Activated T-cell treated with anti-CD3 and anti-CD28 coated beads for 1 hour (primary cell): ENCODE results near the gene ANKS1A.

Source experiments
- DNase-seq: peaks from one replicate; pipeline ENCODE4 v3.0.0-alpha.2; 2020; ENCODE audit warnings: low read depth

Gene ANKS1A

DNA sequence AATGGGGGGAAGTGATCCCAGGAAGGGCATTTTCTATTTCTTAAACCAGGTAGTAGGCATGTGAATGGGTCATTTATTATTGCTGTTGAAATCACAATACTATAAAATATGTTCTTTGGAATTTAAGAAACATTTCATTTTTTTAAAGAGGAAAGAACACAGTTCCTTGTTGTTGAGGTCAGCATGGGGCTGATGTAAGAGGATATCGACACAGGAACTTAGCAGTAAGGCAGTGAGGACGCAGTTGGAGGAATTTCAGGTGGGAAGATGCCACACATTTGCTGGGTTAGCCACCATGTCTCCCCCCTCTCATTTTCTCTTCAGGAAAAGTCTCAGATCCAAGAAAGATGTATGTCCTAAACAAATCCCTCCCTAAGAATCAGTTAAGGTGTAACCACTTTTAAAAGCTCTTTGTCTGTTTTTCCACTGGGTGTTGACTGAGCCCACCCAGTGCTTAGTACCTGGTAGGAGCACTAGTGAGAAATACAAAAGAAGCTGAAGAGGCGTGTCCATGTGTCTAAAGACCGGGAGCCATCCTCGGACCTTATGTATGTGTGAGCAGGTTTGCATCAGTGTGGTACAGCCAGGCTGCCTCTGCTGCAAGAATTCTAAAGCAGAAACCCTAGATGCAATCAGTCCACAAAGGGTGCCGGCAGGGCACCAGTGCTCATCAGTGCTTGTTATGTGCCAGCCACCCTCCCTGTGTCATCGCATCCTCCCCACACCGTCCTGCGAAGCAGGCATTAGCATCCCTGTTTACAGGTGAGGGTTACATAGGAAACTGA, 153.2 kb downstream of the ANKS1A start:
- DNase-seq: no peak

DNA sequence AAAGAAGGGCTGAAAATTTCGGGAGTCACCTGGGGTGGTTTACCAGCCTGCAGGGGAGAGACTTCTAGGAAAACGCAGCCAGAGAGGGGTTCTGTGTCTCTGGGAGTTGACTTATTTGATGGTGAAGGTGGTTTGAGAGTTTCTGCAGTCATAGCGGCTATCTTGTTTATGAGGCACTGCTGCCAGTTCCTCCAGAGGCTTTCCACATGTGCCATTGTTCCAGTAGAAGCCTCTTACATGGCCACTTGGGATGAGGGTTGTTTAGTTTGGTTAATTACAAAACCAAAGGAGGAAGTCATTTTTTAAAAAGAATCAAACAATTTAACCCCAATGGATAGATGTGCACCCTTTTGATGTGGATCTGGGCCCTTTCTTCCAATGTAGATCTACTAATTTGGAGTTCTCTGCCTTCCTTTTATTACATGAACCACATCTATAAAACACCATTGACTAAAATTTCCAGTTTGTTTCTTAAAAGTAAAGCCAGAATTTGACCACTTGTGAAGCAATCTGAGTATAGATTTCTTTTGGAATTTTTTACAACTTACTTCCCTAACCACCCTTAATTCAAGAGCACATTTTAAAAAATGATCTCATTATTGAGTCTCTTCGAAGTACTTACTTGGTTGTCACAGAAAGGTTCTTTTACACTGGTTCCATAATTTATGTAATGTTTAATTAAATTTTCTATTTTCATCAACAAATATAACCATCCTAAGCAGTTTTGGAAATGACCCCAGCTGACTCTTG, 154.5 kb downstream of the ANKS1A start:
- no peak for DNase-seq

DNA sequence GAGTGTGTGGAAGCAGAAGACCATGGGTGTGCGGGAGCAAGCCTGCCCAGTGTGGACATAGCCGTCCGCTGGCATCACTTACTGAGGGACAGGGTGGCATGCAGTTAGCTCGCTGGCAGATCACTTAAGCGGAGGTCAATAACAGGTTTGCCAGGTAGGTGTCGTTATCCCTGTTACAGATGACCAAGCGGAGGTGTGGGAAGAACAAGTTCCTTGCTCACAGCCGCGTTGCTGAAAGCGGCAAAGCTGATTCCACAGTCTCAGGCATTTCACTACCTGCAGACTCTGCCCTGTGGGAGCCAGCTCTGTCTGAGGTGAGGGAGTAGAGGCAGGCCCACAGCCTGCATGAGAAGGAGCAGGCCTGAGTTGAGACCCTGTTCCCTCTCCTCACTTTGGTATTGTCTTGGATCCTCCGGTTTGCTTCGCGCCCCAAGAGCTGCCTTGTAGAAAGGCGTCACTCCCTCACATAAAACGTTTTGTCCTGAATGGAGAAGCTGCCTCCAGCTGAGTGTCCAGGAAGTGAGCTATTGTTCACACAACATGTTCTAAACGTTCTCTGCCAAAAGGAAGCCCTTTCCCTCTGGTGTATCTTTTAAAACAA, 155.2 kb downstream of the ANKS1A start:
- DNase-seq: no peak

DNA sequence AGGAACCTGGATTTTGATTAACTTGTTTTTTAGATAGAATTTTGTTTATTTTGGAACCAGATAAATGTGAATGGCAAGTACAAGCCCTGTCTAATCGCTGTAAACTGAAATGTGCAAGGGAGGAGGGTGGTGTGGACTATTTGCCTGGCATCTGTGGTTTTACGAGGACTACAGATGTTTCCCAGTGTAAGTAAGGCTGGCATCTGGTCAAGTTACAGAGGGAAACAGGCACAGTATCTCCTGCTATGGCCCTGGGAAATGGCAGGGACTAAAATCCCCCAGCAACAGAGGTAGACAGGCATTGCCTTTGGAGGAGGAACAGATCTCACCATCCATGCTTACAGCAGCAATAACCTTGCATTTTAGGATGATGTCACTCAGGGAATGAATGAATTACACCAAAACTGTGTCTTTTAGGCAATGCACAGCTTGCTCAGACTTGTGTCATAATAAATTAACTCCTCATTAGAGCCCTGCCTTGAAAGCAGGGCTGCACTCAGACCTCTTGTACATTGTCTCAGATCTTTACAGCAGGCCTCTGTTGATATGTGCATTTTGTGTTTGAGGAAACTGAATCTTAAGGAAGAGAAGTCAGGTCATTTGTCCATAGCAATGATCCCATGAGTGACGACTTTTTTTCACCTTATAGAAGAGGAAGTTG, 155.8 kb downstream of the ANKS1A start:
- DNase-seq: no peak

DNA sequence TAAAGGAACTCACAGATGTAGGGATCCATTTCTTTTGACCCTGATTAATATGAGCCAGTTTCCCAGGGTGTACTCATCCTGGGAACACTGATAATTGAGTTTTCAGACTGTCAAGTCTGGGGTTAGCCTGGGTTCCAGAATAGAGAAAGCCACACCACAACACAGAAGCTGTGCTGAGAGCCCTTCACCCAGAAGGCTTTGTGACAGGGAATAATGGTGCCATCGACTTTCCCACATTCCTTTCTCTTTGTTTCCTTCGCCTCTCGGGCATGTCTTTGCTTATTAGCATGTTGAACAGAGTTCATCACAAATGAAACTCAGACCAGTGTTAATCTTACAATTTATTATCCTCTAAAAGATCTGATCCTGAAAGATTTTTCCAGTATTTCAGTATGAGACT, 157.0 kb downstream of the ANKS1A start:
- DNase-seq: no peak

DNA sequence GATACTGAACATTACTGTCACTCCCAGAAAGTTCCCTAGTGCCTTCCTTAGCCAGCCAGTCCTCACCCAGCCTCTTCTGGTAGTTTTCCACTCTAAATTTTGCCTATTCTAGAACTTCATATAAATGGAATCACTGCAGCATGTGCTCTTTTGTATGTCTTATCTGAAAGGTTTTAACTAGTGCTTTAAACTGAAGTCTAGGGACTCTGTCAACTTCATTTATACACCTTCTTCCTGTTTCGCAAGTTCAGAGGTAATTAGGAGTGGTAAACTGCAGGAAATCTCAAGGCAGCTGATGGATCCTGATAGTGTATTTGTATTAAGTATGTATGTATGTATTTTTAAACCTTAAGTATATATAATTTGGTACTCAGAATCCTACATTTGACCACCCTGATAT, 157.8 kb downstream of the ANKS1A start:
- no peak for DNase-seq

DNA sequence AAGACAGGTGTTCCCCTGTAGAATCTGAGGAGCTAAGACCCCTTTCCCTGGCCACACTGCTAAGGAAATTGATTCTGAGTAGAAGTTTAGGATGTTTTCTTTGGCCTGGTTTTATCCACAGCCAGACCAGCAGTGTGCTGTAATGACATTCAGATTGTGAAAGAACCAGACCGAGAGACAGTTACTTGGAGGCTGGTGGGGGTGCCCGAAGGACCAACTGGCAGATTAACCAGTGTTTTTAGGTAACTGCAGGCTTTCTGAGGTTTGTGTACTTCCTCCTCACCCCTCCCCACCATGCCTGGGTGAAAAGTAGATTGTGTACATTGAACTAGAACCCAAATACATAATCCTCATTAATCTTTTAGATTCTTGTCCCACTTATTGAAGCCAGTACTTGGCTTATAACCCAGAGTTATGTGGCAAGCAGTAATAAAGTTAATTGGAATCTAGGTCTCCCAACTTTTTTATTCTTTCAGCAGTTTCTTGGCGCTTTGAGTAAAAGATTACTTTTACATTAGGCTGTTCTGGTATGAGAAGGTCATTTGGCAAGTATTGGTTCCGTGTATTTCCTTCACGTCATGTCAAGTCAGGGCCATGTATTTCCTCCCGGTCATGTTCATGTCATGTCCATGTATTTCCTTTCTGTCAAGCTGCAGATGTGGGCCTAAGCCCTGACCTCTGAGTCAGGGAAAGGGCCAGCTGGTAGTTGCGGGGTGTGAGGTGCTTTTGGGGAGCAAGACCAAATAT, 158.4 kb downstream of the ANKS1A start:
- no peak for DNase-seq

DNA sequence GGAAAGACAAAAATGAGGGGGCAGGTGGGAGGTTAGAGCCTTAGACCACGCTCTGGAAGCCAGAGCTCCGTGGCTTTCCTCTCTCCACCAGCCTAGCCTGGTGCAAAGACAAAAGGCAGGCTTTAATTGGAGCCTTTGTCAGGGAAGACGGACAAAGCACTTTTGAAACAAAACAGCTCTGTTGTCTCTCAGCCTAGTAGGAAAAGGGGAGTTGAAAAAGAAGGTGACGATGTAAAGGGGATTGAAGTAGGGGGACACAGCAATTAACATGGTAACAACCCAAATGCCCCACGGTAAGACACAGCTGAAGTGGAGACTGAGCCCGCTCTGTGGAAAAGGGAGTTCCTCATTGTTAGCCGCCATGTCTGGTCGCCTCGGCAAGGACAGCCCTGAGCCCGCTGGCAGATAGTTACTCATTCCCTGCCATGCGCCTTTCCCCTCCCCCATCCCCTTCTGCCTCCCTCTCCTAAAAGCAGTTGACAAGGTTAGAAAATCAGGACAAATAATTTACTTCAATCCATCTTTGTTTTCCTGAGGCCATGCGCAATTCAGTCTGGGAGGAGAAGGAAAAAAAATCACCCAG, 159.1 kb downstream of the ANKS1A start:
- no peak for DNase-seq

DNA sequence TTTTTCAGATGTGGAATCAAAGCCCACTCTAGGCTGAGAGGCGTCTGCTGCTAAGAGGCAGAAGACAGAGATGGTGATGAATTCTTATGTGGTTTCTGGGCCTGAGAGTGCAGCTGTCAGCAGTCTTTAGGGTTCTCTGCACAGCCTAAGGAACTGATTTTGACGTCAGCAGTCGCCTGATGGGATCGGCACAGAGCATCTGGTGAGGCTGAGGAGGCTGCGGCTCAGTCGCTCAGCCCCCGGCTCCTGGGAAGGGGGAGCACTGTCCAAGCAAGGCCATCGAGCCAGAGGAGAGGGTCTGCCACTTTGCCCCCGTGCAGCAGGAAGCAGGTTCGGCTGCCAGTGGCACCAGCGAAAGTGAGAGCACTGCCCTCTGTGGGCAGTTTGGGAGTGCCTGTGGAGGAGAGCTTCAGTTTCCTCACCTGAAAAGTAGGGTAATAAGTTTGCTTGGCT, 159.6 kb downstream of the ANKS1A start:
- no peak for DNase-seq

DNA sequence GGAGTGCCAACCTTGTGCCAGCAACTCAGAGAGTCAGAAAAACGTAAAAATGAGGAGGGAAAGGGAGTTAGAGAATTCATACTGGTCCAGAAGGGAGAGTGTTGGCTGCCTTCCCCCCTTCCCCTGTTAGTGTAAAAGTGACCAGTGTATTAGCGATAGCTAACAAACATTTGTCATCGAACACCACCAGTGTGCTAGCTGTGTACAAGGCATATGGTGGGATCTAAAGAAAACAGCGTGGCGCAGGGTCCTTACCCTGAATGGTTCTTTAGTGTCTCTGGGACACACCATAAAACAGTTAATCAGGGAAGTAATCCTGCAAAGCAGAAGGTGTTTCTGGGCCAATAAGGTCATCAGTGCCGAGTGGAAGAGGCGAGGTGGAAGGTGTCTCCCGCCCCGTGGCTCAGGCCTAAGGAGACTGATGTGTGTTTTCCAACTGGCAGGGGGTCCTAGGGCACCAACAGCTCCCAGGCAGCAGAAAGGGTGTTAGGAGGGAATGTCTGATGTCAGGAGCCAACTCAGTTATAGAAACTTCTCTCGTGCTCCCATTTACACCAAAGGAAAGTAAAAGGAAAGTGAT, 160.2 kb downstream of the ANKS1A start:
- DNase-seq: no peak

DNA sequence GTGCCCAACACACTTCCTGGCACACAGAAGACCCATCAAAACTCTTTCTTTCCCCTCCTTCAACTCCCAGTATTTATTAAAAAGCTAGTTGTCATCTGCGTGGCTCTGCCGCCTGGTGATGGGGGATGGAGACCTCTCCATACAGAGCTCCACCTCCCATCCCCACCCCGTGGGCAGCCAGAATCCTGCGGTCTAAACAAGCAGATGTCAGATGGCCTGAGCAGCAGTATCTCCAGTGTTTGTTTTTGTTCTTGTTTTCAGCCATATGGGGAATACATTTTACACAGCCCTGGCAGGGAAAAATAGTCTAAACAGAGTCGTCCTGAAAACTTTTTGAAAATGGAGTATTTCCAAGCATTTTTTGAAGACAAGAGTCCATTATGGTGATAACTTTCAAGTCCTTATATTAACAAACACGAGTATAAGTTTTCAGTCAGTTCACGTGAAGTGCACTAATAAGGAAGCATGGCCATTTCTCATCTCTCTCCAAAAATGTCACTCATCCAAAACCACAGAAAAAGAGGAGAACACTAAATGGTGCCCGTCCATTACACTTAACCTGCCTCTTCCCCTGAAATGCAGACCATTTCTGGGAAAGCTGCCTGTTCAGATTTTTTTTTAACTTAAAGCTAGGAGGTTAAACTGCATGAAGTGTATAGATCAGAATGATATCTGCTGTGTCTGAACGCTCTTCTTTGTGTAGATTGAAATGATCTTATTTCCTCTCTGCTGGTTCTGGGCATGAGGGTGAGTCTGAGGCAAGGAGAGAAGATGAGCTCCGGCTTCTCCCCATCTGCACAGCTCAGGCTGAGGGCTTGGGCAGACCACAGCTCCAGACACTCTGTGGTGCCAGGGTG, 161.1 kb downstream of the ANKS1A start:
- DNase-seq: no peak

DNA sequence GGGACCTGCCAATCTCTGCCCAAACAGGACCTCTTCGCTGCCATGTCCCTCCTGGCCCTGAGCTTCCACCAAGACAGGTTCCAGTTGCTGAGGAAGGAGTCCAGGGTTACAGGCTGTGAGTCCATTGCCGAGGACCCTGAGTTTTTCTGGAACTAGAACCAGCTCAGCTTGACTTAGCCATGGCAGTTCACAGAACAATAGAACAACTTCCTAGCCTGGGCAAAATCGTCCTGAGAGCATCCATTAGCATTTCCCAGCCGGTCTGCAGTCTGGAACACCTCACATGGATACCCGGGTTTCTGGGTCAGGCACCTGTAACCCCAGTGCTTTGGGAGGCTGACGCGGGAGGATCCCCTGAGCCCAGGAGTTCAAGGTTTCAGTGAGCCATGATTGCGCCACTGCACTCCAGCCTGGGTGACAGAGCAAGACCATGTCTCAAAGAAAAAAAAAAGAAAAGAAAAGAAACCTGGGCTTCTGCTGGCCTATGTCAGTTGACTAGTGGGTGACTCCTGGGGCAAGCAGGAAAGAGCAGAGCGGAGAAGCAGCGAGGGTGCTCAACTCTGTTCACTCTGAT, 161.8 kb downstream of the ANKS1A start:
- DNase-seq: no peak

DNA sequence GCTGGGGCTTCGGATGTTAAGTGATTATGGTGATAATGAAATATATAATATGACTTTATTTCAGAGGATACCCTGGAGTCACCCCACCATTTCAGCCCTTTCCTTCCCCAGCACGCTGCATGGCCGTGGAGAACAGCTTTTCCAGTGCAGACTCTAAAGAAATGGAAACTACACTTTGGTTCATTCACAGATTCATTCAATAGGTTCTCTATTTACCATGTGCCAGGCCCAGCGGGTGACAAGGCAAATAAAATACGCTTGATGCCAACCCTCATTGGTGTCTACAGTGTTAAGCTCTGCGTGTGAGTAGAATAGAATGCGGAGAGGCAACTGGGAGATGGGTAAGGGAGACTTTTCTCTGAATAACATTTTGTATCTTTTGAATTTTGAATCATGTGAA, 162.3 kb downstream of the ANKS1A start:
- no peak for DNase-seq

DNA sequence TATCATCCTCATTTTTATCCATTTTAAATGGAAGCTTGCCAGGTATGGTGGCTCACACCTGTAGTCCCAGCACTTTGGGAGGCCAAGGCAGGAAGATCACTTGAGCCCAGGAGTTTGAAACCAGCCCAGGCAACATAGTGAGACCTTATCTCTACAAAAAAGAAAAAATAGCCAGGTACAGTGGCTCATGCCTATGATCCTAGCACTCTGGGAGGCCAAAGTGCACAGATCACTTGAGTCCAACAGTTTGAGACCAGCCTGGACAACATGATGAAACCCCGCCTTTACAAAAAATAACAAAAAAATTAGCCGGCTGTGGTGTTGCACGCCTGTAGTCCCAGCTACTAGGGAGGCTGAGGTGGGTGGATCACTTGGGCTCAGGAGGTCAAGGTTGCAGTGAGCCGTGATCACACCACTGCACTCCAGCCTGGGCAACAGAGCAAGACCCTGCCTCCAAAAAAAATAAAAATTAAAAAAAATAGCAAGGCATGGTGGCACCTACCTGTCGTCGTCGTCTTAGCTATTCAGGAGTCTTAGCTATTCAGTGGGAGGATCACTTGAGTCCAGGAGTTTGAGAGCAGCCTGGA, 163.0 kb downstream of the ANKS1A start:
- no peak for DNase-seq

DNA sequence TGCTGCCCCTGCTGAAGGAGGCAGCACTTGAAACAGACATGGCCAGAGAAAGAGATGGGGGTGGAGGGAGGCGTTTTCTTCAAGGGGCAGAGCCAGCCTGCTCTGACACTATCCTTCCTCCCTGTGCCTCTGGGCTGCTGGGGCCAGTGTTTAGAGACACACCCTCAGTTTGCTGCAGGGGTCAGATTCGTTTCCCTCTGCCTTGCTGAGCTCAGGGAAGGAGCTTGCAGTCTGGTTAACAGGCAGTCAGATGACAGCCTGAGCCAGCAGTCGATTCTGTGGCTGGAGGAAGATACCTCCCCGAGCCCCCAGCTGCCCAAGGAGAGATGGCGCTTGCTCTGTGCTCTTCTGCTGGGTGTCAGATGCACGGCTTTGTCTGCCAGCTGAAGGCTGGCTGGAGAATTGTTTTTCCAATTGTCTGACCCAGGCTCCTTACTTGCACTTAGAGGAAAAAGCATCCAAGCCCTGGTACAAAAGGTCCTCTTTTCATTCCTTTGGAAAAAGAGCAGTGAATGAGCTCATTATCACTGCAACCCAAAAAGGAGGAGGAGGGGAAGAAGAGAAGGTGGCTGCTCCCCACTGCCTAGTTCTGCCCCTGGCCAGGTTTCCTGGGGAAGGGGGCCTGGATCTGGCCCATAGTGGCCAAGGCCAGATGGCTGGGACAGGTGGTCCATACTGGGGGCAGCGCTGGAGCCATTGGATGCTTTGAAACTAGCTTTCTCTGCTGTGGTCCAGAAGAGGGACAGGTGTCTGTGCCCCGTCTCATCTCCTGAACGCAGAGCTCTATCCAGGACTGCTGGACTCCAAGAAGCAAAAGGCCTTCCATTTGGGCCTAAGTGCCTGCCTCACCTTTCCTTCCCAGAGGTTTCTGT, 163.9 kb downstream of the ANKS1A start:
- no peak for DNase-seq

DNA sequence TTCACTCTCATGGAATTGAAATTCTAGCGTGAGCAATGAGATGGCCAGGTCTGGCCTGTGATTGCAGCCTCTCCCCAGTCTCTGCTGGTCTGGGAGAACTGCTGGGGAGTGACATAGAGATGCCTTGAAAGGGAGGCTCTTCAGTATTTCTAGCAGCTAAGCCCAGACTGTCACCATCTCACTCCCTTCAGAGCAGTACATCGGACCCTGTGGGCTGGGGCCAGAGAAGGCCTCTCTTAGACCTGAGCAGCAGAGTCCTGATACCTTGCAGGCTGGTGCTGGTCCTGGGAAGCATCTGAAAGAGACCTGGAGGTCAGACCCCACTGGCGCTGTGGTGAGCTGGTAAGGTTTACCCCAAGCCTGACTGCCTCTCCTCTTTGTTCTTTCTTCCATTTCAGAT, 164.6 kb downstream of the ANKS1A start:
- no peak for DNase-seq

DNA sequence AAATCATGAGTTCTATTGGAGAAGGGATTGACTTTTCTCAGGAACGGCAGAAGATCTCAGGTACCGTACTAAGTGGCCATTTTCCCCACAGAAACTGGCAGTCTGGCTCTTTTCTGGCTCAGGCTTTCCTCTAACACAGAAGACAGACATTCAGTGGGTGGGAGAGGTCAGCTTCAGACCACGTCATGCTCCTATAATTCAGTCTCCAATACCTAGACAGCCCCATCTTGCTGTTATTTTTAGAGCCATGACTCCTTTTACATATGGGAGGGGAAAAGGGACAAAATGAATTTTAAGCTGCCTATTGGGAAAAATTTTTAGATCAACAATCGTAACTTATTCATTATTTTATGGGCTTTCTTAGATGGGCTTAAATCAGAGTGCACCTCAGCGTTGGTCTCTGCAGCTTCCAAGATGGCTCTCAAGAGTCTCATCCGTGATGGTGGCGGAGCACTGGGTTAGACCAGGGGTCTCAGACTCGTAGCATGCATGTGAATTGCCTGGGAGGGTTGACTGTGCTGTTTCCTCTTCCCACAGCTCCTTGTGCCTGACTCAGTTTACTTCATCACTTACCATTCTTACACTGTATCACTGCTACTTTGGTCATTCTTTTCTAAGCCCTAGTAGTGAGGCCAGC, 165.2 kb downstream of the ANKS1A start:
- DNase-seq: no peak

DNA sequence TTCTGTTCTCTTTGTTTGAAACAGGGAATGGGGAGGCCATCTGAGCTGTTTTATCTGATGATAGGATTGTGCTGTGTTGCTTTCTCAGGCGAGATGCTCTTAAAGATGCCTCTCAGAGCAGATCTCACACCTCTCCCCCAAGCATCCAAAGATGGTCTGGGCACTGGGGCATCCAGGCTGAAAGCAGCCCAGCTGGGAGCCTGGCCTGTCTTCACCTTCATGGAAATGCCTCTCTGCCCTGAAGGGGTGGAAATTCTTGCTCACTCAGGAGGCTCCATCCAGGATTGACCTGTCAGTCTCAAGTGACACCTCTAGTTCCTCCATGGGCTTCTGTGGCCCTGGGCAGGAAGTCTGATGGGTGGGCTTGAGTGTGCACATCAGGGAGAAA, 165.7 kb downstream of the ANKS1A start:
- no peak for DNase-seq
